ENCODE data around the gene KRT74.

The KRT74 gene

DNA sequence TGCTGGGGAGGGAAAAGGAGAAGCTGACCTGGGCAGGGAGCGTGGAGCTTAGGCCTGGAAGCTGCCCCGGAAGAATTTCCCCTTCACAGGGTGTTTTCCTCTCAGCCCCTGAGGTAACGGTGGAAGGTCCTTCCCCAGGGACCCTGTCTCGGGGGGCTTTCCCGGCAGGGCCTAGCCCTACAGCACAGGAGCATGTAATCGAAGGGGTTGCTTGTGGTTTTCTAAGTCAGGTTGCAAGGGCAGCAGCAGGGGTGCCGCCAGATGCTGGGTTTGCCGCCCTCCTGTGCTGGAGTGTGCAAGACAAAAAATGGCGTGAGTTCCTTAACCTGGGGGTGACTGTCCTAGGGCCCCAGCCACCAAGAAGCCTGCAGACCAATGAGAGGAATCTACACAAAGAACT, 1.6 kb upstream of the KRT74 start:
- no peak for DNase-seq (ENCODE audit: low read depth in 2 of 2)

- no peak for DNase-seq (ENCODE audit: low read depth in 2 of 2)
Measured at GRCh38 chr12:52573306-52573705, 337 bp downstream of the KRT74 start.

- DNase-seq (ENCODE audit: low read depth in 2 of 2), result no peak
Measured at GRCh38 chr12:52570511-52570910, 3.1 kb downstream of the KRT74 start.

DNA sequence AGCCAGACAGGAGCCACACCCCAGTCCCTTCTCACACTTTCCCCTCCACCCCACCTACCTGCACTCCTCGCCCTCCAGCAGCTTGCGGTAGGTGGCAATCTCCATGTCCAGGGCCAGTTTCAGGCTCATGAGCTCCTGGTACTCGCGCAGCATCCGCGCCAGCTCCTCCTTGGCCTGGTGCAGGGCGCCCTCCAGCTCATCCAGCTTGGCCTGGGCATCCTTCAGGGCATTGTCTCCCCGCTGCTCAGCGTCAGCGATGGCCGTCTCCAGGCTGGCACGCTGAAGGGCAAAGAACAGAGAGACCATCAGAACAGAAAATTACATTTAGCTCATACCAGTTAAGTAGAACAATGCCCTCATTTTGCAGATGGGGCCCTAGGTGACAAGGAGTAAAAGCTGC, 5.5 kb downstream of the KRT74 start:
- DNase-seq (ENCODE audit: low read depth in 2 of 2), result no peak

DNA sequence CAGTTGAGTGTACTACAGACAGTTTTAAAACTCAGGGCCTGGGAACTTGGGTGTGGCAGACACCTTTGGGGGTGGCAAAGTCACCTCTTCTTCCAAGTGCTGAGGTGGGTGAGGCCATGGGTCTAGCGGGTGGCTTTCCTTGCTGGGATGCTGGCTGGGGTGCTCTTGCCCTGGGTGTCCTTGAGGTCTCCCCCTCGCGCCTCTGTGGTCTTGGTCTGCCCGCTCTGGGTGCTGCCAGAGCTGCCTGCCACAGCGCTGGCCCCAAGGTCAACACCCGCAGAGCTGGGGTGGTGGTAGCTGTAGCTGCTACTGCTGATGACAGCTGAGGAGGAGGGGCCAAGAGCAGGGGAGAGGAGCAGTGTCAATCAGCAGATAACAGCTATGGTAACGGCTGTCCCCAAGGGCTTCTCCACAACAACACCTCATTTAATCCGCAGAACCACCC, 6.8 kb downstream of the KRT74 start:
- DNase-seq (ENCODE audit: low read depth in 2 of 2), result no peak

GRCh38 chr12:52564582-52564981, 9.1 kb downstream of the KRT74 start:
- DNase-seq (ENCODE audit: low read depth in 2 of 2), result no peak

DNA sequence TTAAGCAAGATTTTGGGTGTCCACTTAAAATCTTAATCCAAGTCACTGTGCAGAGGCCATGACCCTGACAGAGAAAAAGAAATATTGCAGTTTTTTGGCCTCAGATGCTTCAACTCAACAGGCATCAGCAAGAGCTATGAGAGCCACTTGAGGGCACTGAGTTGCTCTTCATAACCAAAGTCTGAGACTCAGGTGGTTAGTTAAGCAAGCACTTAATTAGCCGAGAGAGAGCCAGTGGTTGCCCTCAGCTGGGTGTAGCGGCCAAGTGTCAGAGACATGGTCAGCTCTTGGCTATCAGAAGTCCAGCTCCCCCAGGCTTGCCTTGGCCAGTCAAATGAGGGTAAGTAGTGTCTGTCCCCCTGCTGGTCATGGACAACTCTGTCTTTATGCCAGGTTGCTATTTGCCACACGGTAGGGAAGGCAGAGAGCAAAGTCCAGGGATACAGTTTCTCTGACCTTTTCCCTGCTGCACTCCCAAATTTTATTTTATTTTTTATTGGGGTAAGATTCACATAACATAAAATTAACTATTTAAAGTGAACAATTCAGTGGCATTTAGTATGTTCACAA, 11.7 kb downstream of the KRT74 start:
- no peak for DNase-seq (ENCODE audit: low read depth in 2 of 2)

DNA sequence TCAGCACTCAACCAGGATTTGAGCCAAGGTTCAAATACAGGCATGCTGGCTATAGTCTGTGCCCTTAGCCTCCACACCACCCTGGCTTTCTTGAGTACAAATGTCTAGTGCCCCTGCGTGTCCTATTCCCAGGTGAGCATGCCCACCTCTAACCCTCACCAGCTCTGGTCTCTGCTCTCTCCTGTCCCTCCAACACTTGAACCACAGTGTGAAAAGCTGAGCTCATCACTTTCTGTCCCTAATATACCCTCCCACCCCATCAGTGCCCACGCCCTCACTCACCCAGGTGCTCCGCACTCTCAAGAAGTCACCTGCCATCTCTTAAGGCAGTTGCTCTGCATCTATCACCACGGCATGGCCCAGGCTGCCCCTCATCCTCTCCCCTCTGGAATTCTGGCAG, 13.7 kb downstream of the KRT74 start:
- DNase-seq (ENCODE audit: low read depth in 2 of 2), result no peak

- DNase-seq (ENCODE audit: low read depth in 2 of 2), result no peak
Measured at GRCh38 chr12:52558781-52559445, 14.7 kb downstream of the KRT74 start.

DNA sequence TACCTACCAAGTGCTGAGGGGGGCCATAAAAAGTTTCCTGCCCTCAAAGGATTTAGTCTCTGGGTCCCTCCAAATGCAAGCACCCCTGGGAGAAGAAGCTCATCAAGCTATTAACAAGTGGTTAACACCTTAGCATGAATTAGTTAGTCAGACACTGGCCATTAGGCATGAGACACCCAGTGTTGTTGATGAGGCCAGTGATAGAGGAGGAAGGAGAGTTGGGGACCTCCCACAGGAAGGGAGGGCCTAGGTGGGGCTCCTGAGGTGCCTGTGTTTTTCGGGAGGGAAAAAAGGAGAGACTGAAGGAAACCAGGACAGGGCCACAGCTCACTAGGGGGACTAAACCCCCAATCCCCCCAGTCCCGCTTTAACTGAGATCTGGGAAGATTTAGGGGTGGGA, 16.2 kb downstream of the KRT74 start:
- no peak for DNase-seq (ENCODE audit: low read depth in 2 of 2)

DNA sequence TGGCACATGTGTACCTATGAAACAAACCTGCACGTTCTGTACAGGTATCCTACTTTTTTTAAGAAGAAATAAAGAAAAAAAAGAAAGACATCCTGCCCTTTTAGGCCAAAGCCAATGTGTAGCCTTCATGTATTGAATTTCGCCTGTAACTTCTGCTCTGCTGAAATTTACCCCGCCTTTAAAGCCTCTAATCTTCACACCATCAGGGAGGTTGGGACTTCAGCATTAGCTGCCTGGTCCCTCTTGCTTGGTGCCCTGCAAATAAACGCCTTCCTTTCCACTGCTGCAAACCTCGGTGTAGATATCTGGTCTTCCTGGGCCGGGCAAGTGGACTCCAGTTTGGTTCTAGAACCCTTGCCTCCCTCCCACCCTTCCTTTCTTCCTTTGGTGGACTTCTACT, 18.1 kb downstream of the KRT74 start:
- DNase-seq (ENCODE audit: low read depth in 2 of 2), result no peak

DNA sequence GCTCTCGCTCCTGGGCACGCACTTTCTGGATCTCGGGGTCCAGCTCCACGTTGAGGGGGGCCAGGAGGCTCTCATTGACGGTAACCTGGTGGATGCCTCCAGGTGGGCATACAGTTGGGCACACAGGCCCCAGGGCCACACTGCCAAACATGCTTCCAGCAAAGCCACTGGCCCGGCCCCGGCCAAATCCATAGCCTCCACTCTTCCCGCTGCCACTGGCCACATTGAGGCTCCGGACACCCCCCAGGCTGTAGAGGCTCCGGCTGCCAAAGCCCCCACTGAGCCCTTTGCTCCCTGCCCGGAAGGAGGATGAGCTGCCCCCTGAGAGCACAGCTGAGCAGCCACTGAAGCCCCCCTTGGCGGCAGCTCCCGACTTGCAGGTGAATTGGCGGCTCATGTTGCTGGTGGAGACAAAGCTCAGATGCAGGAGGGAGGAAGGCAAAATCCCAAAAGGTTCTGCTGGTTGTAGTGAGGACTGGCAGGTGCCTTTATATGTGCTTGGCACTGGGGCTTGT, 20.9 kb downstream of the KRT74 start, which contains the start of gene KRT71:
Gene KRT71 (minus strand): TSS at position 465 of the 515 bp plus-strand sequence. CDS start 68 bp downstream, at position 397.
- no peak for DNase-seq (ENCODE audit: low read depth in 2 of 2)

- DNase-seq (ENCODE audit: low read depth in 2 of 2), result no peak
Measured at GRCh38 chr12:52552055-52552454, 21.6 kb downstream of the KRT74 start.

- DNase-seq (ENCODE audit: low read depth in 2 of 2), result no peak
Measured at GRCh38 chr12:52551216-52551865, 22.3 kb downstream of the KRT74 start.

- no peak for DNase-seq (ENCODE audit: low read depth in 2 of 2)
Measured at GRCh38 chr12:52546126-52546525, 27.5 kb downstream of the KRT74 start.

GRCh38 chr12:52543985-52544883, 29.4 kb downstream of the KRT74 start:
- no peak for DNase-seq (ENCODE audit: low read depth in 2 of 2)

DNA sequence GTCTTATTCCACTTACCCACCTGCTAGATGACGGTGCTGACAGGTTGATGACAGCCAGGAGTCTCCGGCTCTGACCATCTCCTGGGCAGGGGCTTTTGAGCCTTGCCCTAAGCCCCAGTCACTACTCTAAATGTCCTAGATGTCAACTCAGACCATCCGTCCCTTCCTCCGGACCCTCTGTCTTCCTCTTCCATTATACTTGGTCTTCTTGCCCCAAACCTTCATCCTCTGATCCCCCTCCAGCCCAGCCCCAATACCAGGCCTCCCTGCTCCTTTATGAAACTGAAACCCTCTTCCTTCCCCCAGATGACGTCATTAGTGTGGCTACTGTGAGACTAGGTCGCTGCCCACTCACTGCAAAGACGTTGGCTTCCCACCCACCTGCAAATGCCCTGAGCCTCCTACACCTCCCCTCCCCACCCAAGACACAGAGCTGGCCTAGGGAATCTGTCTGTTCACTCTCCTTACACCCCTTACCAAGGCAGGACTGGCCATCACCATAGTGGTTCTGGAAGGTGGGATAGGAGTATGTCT, 30.8 kb downstream of the KRT74 start:
- DNase-seq (ENCODE audit: low read depth in 2 of 2), result no peak

DNA sequence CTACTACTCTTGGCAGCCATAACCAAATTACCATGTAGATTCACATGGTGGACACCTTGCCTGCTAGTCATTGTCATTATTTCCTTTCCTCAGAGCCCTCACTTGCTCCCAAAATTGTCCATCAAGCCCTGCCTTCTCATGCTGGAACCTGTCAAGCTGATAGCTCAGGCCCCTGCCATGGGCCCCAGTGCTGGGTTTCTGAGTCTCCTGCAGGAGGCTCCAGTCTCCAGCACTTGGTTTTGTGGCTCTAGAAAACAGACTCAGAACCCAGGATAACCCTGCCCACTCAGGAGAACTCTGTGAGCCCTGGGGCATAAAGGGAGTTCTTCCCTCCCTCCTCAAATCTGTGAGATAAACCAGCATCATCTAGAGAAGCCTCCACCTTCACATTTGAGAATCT, 31.5 kb downstream of the KRT74 start:
- no peak for DNase-seq (ENCODE audit: low read depth in 2 of 2)

- DNase-seq (ENCODE audit: low read depth in 2 of 2), result no peak
Measured at GRCh38 chr12:52541709-52542108, 31.9 kb downstream of the KRT74 start.

GRCh38 chr12:52540531-52540930, 33.1 kb downstream of the KRT74 start:
- DNase-seq (ENCODE audit: low read depth in 2 of 2), result no peak

DNA sequence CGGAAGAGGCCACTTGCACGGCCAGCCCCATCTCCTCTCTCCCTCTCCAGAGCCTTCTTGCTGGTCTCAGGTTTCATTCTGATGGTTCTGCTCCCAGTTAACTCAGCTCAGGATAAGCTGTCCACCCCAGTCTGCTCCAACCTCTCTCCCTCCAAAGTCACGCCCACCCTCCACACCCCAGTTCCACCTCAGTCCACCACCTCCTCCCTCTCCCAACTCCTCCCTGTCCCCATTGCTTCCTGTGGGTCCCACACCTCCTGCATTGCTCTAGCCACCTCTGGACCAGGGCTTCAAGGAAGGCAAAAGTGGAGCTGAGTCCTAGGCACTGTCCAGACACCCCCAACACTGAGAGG, 33.8 kb downstream of the KRT74 start:
- no peak for DNase-seq (ENCODE audit: low read depth in 2 of 2)

Measured in stimulated activated CD4-positive, alpha-beta T cell treated with anti-CD3 and anti-CD28 coated beads, Interleukin-15, amount 100 ng/mL, for 48 hours (primary cell).